Nephron progenitor cell (in vitro differentiated cells): ENCODE results near the gene ACO1.

Source experiments
- DNase-seq: peaks from one replicate; pipeline ENCODE4 v3.0.0; 2021
- H3K27ac Mint-ChIP-seq: 2 replicates; pipeline ENCODE4 v1.8.0; 2021; ENCODE audit warnings: mild to moderate bottlenecking, moderate library complexity, mixed read lengths
- H3K27me3 Mint-ChIP-seq: 2 replicates; pipeline ENCODE4 v1.8.0; 2021; ENCODE audit warnings: mild to moderate bottlenecking, low read depth, mixed read lengths; ENCODE audit not compliant: poor library complexity
- H3K36me3 Mint-ChIP-seq: 2 replicates; pipeline ENCODE4 v1.8.0; 2021; ENCODE audit warnings: low read depth, mixed read lengths
- H3K4me1 Mint-ChIP-seq: 2 replicates; pipeline ENCODE4 v1.8.0; 2021; ENCODE audit warnings: mixed read lengths
- H3K4me3 Mint-ChIP-seq: 2 replicates; pipeline ENCODE4 v1.8.0; 2021; ENCODE audit warnings: mild to moderate bottlenecking, moderate library complexity, mixed read lengths
- H3K9me3 Mint-ChIP-seq: 2 replicates; pipeline ENCODE4 v1.8.0; 2021; ENCODE audit warnings: mild to moderate bottlenecking, moderate library complexity, mixed read lengths
- TF ChIP-seq, protein P1 (sequence below): fragments of 200-600 bp; sonication (generic); IDR thresholded peaks from 2 replicates; pipeline ENCODE4 v1.5.0; 2021; ENCODE audit warnings: antibody characterized with exemption

ACO1 gene

GRCh38 chr9:32395510-32396216 is 11.2 kb downstream of the ACO1 start:
- Mint-ChIP-seq H3K9me3 (peaks cover 6% of the 10 kb centered on the region), H3K27ac (no peak overlapping the region)

GRCh38 chr9:32398207-32398606 is 13.8 kb downstream of the ACO1 start:
- no peak for DNase-seq
- TF ChIP-seq, protein P1, sequence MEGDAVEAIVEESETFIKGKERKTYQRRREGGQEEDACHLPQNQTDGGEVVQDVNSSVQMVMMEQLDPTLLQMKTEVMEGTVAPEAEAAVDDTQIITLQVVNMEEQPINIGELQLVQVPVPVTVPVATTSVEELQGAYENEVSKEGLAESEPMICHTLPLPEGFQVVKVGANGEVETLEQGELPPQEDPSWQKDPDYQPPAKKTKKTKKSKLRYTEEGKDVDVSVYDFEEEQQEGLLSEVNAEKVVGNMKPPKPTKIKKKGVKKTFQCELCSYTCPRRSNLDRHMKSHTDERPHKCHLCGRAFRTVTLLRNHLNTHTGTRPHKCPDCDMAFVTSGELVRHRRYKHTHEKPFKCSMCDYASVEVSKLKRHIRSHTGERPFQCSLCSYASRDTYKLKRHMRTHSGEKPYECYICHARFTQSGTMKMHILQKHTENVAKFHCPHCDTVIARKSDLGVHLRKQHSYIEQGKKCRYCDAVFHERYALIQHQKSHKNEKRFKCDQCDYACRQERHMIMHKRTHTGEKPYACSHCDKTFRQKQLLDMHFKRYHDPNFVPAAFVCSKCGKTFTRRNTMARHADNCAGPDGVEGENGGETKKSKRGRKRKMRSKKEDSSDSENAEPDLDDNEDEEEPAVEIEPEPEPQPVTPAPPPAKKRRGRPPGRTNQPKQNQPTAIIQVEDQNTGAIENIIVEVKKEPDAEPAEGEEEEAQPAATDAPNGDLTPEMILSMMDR: no peak
- Mint-ChIP-seq H3K4me3 (no peak overlapping the region), H3K9me3 (peaks cover 6% of the 10 kb centered on the region), H3K4me1 (no peaks in the 10 kb centered on the region), H3K27me3 (peaks cover 3% of the 10 kb centered on the region), H3K27ac (no peak overlapping the region), H3K36me3 (peaks cover 11% of the 10 kb centered on the region)

More at GRCh38 chr9:32395510-32396216, 11.2 kb downstream of the ACO1 start:
- Mint-ChIP-seq H3K4me3 (no peak overlapping the region), H3K36me3 (peaks cover 24% of the 10 kb centered on the region), H3K27me3 (peaks cover 6% of the 10 kb centered on the region), H3K4me1 (no peaks in the 10 kb centered on the region)
- TF ChIP-seq, protein P1: no peak
- no peak for DNase-seq

DNA sequence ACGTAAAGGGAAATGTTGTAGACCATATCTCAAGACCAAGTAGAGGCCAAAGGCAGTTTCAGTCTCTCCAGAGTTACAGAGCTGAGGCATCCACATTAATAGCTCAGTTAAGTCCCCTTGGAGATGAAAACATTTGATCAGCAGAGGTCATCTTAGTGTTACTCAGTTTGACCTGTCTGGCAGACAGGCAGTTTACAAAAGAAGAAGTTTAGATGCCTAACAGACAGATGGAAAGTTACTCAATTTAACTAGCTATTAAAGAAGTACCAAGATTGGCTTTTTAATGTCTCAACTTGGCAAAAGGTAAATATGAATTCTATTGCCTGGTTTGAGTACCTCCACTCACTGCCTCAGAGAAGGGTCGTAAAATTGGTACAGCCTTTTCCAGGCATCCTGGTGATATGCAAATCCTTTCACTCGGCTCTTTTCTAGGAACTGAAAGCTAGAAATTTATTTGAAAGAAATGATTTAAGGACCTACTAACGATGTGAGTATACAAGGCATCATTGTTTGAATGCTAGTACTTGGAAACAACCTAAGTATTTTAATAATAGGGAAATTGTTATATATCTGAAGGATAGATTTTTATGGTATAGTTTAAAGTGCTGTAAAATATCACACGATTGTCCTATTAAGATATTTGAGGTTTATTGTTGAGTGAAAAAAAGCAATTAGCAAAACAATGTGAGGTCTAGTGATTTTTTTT is 14.8 kb downstream of the ACO1 start:
- no peaks in the 10 kb centered on the region for H3K4me1 Mint-ChIP-seq
- H3K4me3 Mint-ChIP-seq: no peak overlapping the region
- H3K27ac Mint-ChIP-seq: no peak overlapping the region

DNA sequence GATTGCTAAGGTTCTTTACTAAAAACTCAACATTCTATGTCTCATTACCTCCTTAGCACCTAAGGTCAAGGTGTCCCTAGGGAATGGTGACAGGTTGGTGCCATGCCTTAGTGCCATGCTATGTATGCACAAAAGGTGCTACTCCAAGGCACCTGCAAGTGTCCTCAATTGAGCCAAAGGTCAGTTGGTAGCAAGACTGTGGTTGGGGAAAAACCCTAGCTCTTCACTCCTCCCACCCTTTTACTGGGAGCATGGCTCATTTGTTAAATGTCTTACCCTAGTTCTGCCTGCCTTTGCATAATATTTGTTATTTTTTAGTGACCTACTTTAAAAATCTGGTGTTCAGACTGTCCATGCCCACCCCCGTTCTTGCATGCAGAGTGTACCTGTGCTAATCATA is 17.0 kb downstream of the ACO1 start:
- H3K4me3 Mint-ChIP-seq: no peak overlapping the region
- no peak overlapping the region for H3K27ac Mint-ChIP-seq
- TF ChIP-seq, protein P1: no peak
- peaks cover 3% of the 10 kb centered on the region for H3K27me3 Mint-ChIP-seq
- no peak for DNase-seq
- H3K9me3 Mint-ChIP-seq: peaks cover 4% of the 10 kb centered on the region
- no peaks in the 10 kb centered on the region for H3K4me1 Mint-ChIP-seq
- peaks cover 12% of the 10 kb centered on the region for H3K36me3 Mint-ChIP-seq

More for the DNA sequence above, 14.8 kb downstream of the ACO1 start:
- DNase-seq: no peak
- TF ChIP-seq, protein P1: no peak
- Mint-ChIP-seq H3K27me3 (peaks cover 3% of the 10 kb centered on the region), H3K9me3 (no peaks in the 10 kb centered on the region), H3K36me3 (peaks cover under 1% of the 10 kb centered on the region)

DNA sequence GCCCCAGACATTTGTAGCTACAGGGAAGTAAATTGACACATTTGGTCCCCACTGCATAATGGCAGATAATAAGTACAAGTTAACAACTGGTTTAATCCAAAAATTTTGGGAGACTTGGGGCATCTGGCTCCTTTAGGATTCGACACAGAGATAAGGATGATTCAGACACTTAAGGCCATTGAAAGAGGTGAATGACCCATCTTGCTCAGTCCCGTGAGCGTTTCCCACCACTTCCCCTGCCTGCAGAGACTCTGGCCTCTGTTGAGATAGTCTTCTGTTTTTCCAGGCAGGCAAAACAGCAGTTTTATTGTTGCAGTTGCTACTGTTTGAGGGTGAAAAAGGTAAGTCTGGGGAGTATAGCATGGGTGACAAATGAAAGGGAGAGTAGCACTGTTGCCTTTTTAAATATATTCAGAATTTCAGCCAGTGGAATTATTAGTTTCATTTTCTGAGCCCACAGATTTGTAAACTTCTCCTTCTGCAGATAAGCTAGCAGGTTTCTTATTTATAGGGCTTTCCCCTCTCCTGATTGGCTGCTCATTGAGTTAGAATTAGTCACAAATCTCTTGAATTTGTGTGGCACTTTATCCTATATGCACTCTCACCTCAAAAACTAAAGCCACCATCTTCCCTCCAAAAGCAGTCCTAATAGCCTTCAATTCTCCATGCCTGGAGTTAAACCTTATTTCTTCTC is 19.3 kb downstream of the ACO1 start:
- no peak overlapping the region for H3K27ac Mint-ChIP-seq
- H3K4me1 Mint-ChIP-seq: no peaks in the 10 kb centered on the region
- peaks cover 3% of the 10 kb centered on the region for H3K27me3 Mint-ChIP-seq
- H3K4me3 Mint-ChIP-seq: no peak overlapping the region
- H3K36me3 Mint-ChIP-seq: peaks cover 33% of the 10 kb centered on the region
- DNase-seq: no peak
- TF ChIP-seq, protein P1: no peak
- peaks cover 8% of the 10 kb centered on the region for H3K9me3 Mint-ChIP-seq
